GM12878 (cell line): Measurements from ENCODE around the gene PEX5.

ENCODE experiments used
- CTCF ChIP-seq, 3 experiments: IDR thresholded peaks in 2 of 3; conservative IDR thresholded peaks in 1 of 3; 2 replicates each; pipeline ENCODE4 v1.5.1; 2011; ENCODE audit warnings: low read depth in 3 of 3, low read length in 3 of 3, mild to moderate bottlenecking in 3 of 3, control low read depth in 2 of 3, moderate library complexity in 2 of 3, inconsistent platforms in 1 of 3, mixed read lengths in 1 of 3; ENCODE audit not compliant: control insufficient read depth in 2 of 3, insufficient read depth in 1 of 3; ENCODE audit errors: extremely low read depth in 1 of 3
- POLR2A ChIP-seq: IDR thresholded peaks from 2 replicates; pipeline ENCODE4 v1.6.1; 2011; ENCODE audit warnings: low read depth, mild to moderate bottlenecking, low read length
- YY1 ChIP-seq: IDR thresholded peaks from 2 replicates; pipeline ENCODE4 v1.6.1; 2011; ENCODE audit warnings: low read depth, mild to moderate bottlenecking, low read length

DNA sequence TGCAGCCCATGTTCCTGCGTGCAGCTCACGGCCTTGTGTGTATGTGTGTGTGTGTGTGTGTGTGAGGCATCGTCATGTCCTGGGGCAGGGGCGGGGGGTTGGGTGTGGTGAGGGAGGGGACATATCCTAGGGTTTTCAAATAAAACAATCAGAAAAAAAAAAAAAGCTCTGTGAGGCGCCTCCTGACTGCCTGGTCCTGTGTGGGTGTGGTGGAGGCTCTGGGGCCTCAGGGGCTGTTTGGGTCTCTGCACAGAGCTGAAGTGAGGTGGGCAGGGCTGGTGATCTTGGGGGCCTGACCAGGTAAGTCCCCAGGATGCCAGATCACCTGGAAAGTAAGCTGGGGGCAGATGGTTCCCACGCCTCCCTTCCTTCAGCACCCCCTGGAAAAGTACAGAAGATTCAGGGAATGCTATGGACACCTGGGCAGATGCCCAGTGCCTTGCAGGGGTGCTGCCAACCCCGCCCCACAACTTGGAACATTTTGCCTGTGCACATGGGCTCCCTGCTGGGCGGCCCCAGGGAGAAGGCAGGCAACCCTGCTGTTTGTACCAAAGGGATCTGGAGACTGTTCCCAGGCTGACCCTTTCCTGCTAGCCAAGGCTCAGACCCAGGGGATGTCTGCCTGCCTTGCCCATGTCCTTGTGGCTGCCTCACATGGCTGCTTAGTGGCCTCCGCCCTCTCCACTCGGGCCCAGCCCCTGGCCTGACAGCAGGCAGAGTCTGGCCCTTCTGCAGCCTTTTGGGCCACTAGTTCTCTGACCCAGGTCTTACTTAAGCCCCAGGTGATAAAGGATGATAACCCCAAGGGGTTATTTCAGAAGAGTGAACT, 30.5 kb upstream of the PEX5 start:
- TF ChIP-seq YY1 (no peak), CTCF (IDR thresholded peaks at IDR 0.05 in 2 of 3, conservative IDR thresholded peaks at IDR 0.05 in 1 of 3; ENCODE audit: control insufficient read depth in 2 of 3, extremely low read depth in 1 of 3, insufficient read depth in 1 of 3, low read depth in 3 of 3, low read length in 3 of 3) (no peak), POLR2A (no peak)
